Astrocyte of the cerebellum (primary cell): Measurements from ENCODE around the gene LUZP2.

Experiments
- DNase-seq: peaks from one replicate; pipeline ENCODE4 v3.0.0-alpha.2; 2011; ENCODE audit warnings: low read depth
- H3K4me3 ChIP-seq: 2 replicates; pipeline ENCODE4 v1.5.1; 2011; ENCODE audit warnings: mild to moderate bottlenecking, low read depth, low read length, moderate library complexity
- CTCF ChIP-seq: IDR thresholded peaks from 2 replicates; pipeline ENCODE4 v1.5.1; 2012; ENCODE audit warnings: low read length, low read depth, moderate library complexity, mild to moderate bottlenecking; ENCODE audit errors: missing control alignments
- in situ Hi-C: cut with HindIII; loops from 2 replicates; pipeline ENCODE4 v1.10.0; 2017; ENCODE audit warnings: low sequenced_read_pairs

Gene LUZP2

GRCh38 chr11:24635588-24636290 is 138.9 kb downstream of the LUZP2 start:
- H3K4me3 ChIP-seq, result no peak overlapping the region
- in situ Hi-C loops, result no loop called here
- TF ChIP-seq CTCF, result no peak
- DNase-seq, result no peak

GRCh38 chr11:24636291-24636629 is 139.4 kb downstream of the LUZP2 start:
- DNase-seq, result no peak
- no peak for TF ChIP-seq CTCF
- in situ Hi-C loops, result no loop called here
- no peak overlapping the region for H3K4me3 ChIP-seq

GRCh38 chr11:24637520-24637919 is 140.7 kb downstream of the LUZP2 start:
- no peak overlapping the region for H3K4me3 ChIP-seq
- no peak for DNase-seq
- no peak for TF ChIP-seq CTCF
- in situ Hi-C loops, result no loop called here

GRCh38 chr11:24642648-24643047 is 145.8 kb downstream of the LUZP2 start:
- DNase-seq, result no peak
- in situ Hi-C loops, result no loop called here
- no peak overlapping the region for H3K4me3 ChIP-seq
- TF ChIP-seq CTCF, result no peak

GRCh38 chr11:24645563-24645962 is 148.7 kb downstream of the LUZP2 start:
- TF ChIP-seq CTCF, result no peak
- no peak overlapping the region for H3K4me3 ChIP-seq
- DNase-seq, result no peak
- in situ Hi-C loops, result no loop called here

- TF ChIP-seq CTCF, result no peak
- in situ Hi-C loops, result no loop called here
- no peak overlapping the region for H3K4me3 ChIP-seq
- no peak for DNase-seq
Observed at GRCh38 chr11:24651873-24652272, 155.0 kb downstream of the LUZP2 start.
